GM12878 (cell line): ENCODE results near the gene TNFSF4. TPM values are rescaled to one million over a fixed set of nuclear protein-coding genes. Genes with fewer than 3 reads are reported as not detected.

Experiments used
- ATAC-seq: fragments of 200-7000 bp; cut with Tn5 transposase; 3 replicates; pipeline ENCODE4 v1.9.1; 2020; ENCODE audit warnings: mild to moderate bottlenecking, moderate library complexity
- BruUV-seq: library from RNA; stranded (reverse); fragments of 400-500 nt; replicated peaks from 2 replicates; lab custom pipeline; 2021; lab: Mats Ljungman, UMichigan
- CTCF ChIA-PET: fragments of 300-600 bp; sonication (Branson Sonifier 250); formaldehyde crosslinking; extraction: SDS; loops from one replicate; lab custom pipeline; 2021; ENCODE audit warnings: inconsistent platforms; lab: Yijun Ruan, JAX
- POLR2A ChIA-PET: fragments of 350-600 bp; formaldehyde crosslinking; extraction: SDS; loops from one replicate; lab custom pipeline; 2021; ENCODE audit warnings: inconsistent platforms; lab: Charles Lee
- RAD21 ChIA-PET: fragments of 300-600 bp; sonication (Branson Sonifier 250); formaldehyde crosslinking; loops from one replicate; lab custom pipeline; 2023; ENCODE audit warnings: antibody characterized with exemption; ENCODE audit not compliant: unreplicated experiment; lab: Charles Lee
- SMC1A ChIA-PET: fragments of 300-600 bp; sonication (Branson Sonifier 250); formaldehyde crosslinking; loops from one replicate; lab custom pipeline; 2023; ENCODE audit not compliant: unreplicated experiment, uncharacterized antibody; lab: Charles Lee
- DNase-seq: peaks from one replicate; pipeline ENCODE4 v3.0.0-alpha.2; 2011; ENCODE audit warnings: low read depth, low spot score
- FAIRE-seq: peaks from 3 replicates; lab custom pipeline; 2011; peaks lifted over from hg19 to GRCh38; lab: Jason Lieb, UNC
- H2AFZ ChIP-seq: 2 replicates; pipeline ENCODE4 v1.6.0; 2011; ENCODE audit warnings: low read depth, low read length, control low read depth; ENCODE audit not compliant: control insufficient read depth
- H3K27ac ChIP-seq: 2 replicates; pipeline ENCODE4 v1.5.1; 2011; ENCODE audit warnings: control low read depth; ENCODE audit not compliant: control insufficient read depth, insufficient read depth
- H3K27me3 ChIP-seq, 2 experiments: replicated peaks in 1 of 2; 2 replicates each; pipeline versions ENCODE4 v1.6.0 to v1.6.1; 2011; ENCODE audit warnings: low read length in 1 of 2; ENCODE audit not compliant: control insufficient read depth in 2 of 2, insufficient read depth in 2 of 2
- H3K36me3 ChIP-seq, 2 experiments: 2 replicates each; pipeline ENCODE4 v1.5.1; 2011; ENCODE audit warnings: low read length in 1 of 2; ENCODE audit not compliant: control insufficient read depth in 2 of 2, insufficient read depth in 2 of 2
- H3K4me1 ChIP-seq: 2 replicates; pipeline ENCODE4 v1.6.1; 2011; ENCODE audit warnings: mild to moderate bottlenecking, low read length, moderate library complexity, mixed read lengths; ENCODE audit not compliant: control insufficient read depth, insufficient read depth
- H3K4me2 ChIP-seq: 2 replicates; pipeline ENCODE4 v1.6.0; 2011; ENCODE audit warnings: control low read depth; ENCODE audit not compliant: control insufficient read depth, insufficient read depth
- H3K4me3 ChIP-seq: fragments of 200-600 bp; sonication (generic); 2 replicates; pipeline ENCODE4 v1.5.1; 2016
- H3K79me2 ChIP-seq: 2 replicates; pipeline ENCODE4 v1.6.0; 2011; ENCODE audit warnings: low read length; ENCODE audit not compliant: control insufficient read depth, insufficient read depth
- H3K9ac ChIP-seq: 2 replicates; pipeline ENCODE4 v1.8.0; 2011; ENCODE audit warnings: low read length, control low read depth, mixed read lengths; ENCODE audit not compliant: control insufficient read depth, insufficient read depth
- H3K9me3 ChIP-seq: replicated peaks from 3 replicates; pipeline ENCODE4 v1.5.1; 2011; ENCODE audit warnings: mild to moderate bottlenecking, low read length; ENCODE audit not compliant: control insufficient read depth, insufficient read depth
- H4K20me1 ChIP-seq: 2 replicates; pipeline ENCODE4 v1.6.0; 2011; ENCODE audit not compliant: control insufficient read depth, insufficient read depth
- ATF7 ChIP-seq: fragments of 450-650 bp; IDR thresholded peaks from 2 replicates; pipeline ENCODE4 v1.6.1; 2016; ENCODE audit warnings: low read depth, mild to moderate bottlenecking
- HCFC1 ChIP-seq: fragments of 150-350 bp; IDR thresholded peaks from 2 replicates; pipeline ENCODE4 v1.6.1; 2014; ENCODE audit warnings: low read length
- JUNB ChIP-seq: IDR thresholded peaks from 2 replicates; pipeline ENCODE4 v1.6.1; 2016; ENCODE audit warnings: antibody characterized with exemption, mild to moderate bottlenecking
- JUND ChIP-seq: IDR thresholded peaks from 2 replicates; pipeline ENCODE4 v1.6.1; 2012; ENCODE audit warnings: low read depth, mild to moderate bottlenecking, low read length, improper control_type of control experiment, moderate library complexity
- RAD21 ChIP-seq: IDR thresholded peaks from 2 replicates; pipeline ENCODE4 v1.6.1; 2011; ENCODE audit warnings: mild to moderate bottlenecking, low read depth, low read length, moderate library complexity; ENCODE audit not compliant: insufficient read depth
- RB1 ChIP-seq: fragments of 450-650 bp; formaldehyde crosslinking; IDR thresholded peaks from 2 replicates; pipeline ENCODE4 v1.6.1; 2017; ENCODE audit warnings: mild to moderate bottlenecking, borderline replicate concordance
- SIX5 ChIP-seq: IDR thresholded peaks from 2 replicates; pipeline ENCODE4 v1.6.1; 2011; ENCODE audit warnings: mild to moderate bottlenecking, low read depth, low read length, moderate library complexity; ENCODE audit not compliant: severe bottlenecking
- STAT3 ChIP-seq: IDR thresholded peaks from 2 replicates; pipeline ENCODE4 v1.6.1; 2011; ENCODE audit warnings: low read depth, low read length, improper control_type of control experiment
- WGBS: methylation state at CpG from one replicate; pipeline ENCODE4 v1.1.6; 2016; ENCODE audit warnings: low lambda C conversion rate; ENCODE audit not compliant: insufficient replicate concordance, insufficient coverage; ENCODE audit errors: missing lambda C conversion rate; 5-methylcytosine and 5-hydroxymethylcytosine counted together
- in situ Hi-C: fragments of 300-500 bp; cut with MboI; formaldehyde crosslinking; loops from 9 replicates; pipeline ENCODE4 v1.14.3; 2018; ENCODE audit warnings: mixed read lengths
- intact Hi-C: fragments of 100-400 bp; cut with micrococcal nuclease; formaldehyde crosslinking; loops from one replicate; pipeline ENCODE4 v1.14.2; 2022; ENCODE audit not compliant: unreplicated experiment
- polyA plus RNA-seq, 11 experiments: library from polyadenylated mRNA; depleted of rRNA in 4 of 11; unstranded in 6 of 11; stranded (reverse) in 5 of 11; fragments of >200 nt; fragmentation: Nextera tagmentation in 4 of 11; fragmentation: Illumina TruSeq in 1 of 11; extraction: Ambion mirVana in 4 of 11; extraction: Trizol in 1 of 11; gene quantifications; 1 replicate in 1 of 11; 2 replicates in 10 of 11; pipeline versions ENCODE4 v1.2.1 to v1.2.3, GENCODE V29; 2011 to 2016; ENCODE audit warnings: inconsistent platforms in 2 of 11, missing spikeins in 2 of 11, low read depth in 1 of 11
- total RNA-seq, 4 experiments: library from RNA; depleted of rRNA in 3 of 4; stranded (reverse); fragments of >200 nt in 3 of 4; fragmentation: Illumina TruSeq in 1 of 4; extraction: Trizol in 1 of 4; gene quantifications; 2 replicates each; pipeline versions ENCODE4 v1.2.1 to v1.2.3, GENCODE V29; 2013 to 2021
- TF ChIP-seq, protein P1 (sequence below): fragments of 150-350 bp; IDR thresholded peaks from 2 replicates; pipeline ENCODE4 v1.6.1; 2016; ENCODE audit warnings: low read depth, low read length

The TNFSF4 gene
- total and polyA plus RNA-seq, 10 of the 15 experiments (the other 5 are each of a cell fraction or from before 2014, with no cell fraction given) = 8.1 to 31.0 (median 12.9) TPM

GRCh38 chr1:173193639-173194038, 13.5 kb downstream of the TNFSF4 start:
- ChIA-PET RAD21 (interaction anchor here (0.6 kb wide), 1 partner anchor 348 kb away, joined by 3 read pairs; no protein-coding TSS in a partner anchor), POLR2A (no interaction called here)
- no peak for ATAC-seq

DNA sequence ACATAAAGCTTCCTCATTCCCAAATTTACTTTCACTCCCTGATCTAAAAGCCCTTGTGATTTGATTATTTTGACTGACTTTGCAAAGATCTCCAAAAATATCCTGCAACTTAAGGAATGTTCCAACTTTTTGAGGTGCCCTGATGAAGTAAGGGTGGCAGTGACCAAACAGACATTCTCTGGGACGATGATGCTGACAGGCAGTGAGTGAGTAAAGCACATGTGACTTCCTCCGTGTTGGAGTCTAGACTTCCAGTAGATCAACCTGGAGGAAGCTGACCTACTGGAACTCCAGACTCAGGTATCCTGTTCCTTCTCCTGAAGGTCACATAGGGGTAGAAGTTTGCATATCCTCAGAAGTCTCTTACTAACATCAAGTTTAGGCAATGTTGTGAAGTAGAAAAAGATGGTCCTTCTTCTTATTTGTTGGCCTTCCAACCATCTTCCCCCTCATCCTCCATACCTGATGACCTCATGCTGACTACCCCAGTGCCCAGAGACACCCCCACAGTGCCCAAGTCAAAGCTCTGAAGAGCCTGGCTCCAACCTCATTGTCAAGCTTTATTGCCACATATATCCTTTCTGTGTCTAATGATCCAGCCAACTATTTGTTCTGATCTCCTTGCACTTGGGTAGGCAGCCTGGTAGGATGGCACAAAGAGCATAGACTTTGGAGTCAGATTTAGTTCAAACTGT, 16.0 kb downstream of the TNFSF4 start:
- CTCF ChIA-PET = interaction anchor here (0.5 to 8.5 kb wide), 9 partner anchors 8 to 637 kb away, joined by 3 to 74 read pairs (median 5); no protein-coding TSS in a partner anchor
- no peaks in the 10 kb centered on the region for H3K79me2 ChIP-seq
- 21% methylated on average over 2 of the region's 2 CpGs for WGBS

More at GRCh38 chr1:173193639-173194038, 13.5 kb downstream of the TNFSF4 start:
- ChIA-PET CTCF (interaction anchor here (0.7 to 8.5 kb wide), 4 partner anchors 10 to 672 kb away, joined by 3 to 74 read pairs (median 7); no protein-coding TSS in a partner anchor), SMC1A (interaction anchor here (0.7 to 21.4 kb wide), 5 partner anchors 10 to 449 kb away, joined by 3 to 348 read pairs (median 27); partner anchors contain the start of gene TNFSF4)
- DNase-seq (no peak), FAIRE-seq (no peak)
- no peak overlapping the region for H2AFZ ChIP-seq
- H3K4me1 ChIP-seq = peaks cover 12% of the 10 kb centered on the region
- intact Hi-C loops = loop anchor here (10.0 kb wide), 1 partner anchor 299 kb away; no protein-coding TSS in a partner anchor
- WGBS = 97% methylated on average over 2 of the region's 2 CpGs
- no TSS peak for BruUV-seq
- no peaks in the 10 kb centered on the region for H4K20me1 ChIP-seq
- no peaks in the 10 kb centered on the region for H3K79me2 ChIP-seq
- no peak overlapping the region for H3K27ac ChIP-seq
- in situ Hi-C loops = no loop called here
- H3K27me3 ChIP-seq = no peaks in the 10 kb centered on the region
- no peak overlapping the region for H3K4me3 ChIP-seq
- no peak overlapping the region for H3K9ac ChIP-seq
- no peaks in the 10 kb centered on the region for H3K36me3 ChIP-seq
- H3K4me2 ChIP-seq = no peak overlapping the region
- no peaks in the 10 kb centered on the region; the same call in 1 of the 3 replicates for H3K9me3 ChIP-seq
- TF ChIP-seq ATF7 (peak; percentile 54), JUNB (no peak)

More for the DNA sequence above, 16.0 kb downstream of the TNFSF4 start:
- Histone ChIP-seq H3K36me3 (no peaks in the 10 kb centered on the region), H2AFZ (no peak overlapping the region), H3K27ac (no peak overlapping the region), H4K20me1 (no peaks in the 10 kb centered on the region), H3K4me3 (no peak overlapping the region), H3K27me3 (no peaks in the 10 kb centered on the region), H3K9ac (no peak overlapping the region), H3K4me1 (peaks cover 8% of the 10 kb centered on the region), H3K9me3 (no peaks in the 10 kb centered on the region; the same call in 2 of the 3 replicates), H3K4me2 (no peak overlapping the region)
- TF ChIP-seq HCFC1 (no peak), SIX5 (no peak), ATF7 (no peak), RAD21 (no peak), RB1 (no peak), STAT3 (no peak), JUND (no peak)
- TF ChIP-seq, protein P1, sequence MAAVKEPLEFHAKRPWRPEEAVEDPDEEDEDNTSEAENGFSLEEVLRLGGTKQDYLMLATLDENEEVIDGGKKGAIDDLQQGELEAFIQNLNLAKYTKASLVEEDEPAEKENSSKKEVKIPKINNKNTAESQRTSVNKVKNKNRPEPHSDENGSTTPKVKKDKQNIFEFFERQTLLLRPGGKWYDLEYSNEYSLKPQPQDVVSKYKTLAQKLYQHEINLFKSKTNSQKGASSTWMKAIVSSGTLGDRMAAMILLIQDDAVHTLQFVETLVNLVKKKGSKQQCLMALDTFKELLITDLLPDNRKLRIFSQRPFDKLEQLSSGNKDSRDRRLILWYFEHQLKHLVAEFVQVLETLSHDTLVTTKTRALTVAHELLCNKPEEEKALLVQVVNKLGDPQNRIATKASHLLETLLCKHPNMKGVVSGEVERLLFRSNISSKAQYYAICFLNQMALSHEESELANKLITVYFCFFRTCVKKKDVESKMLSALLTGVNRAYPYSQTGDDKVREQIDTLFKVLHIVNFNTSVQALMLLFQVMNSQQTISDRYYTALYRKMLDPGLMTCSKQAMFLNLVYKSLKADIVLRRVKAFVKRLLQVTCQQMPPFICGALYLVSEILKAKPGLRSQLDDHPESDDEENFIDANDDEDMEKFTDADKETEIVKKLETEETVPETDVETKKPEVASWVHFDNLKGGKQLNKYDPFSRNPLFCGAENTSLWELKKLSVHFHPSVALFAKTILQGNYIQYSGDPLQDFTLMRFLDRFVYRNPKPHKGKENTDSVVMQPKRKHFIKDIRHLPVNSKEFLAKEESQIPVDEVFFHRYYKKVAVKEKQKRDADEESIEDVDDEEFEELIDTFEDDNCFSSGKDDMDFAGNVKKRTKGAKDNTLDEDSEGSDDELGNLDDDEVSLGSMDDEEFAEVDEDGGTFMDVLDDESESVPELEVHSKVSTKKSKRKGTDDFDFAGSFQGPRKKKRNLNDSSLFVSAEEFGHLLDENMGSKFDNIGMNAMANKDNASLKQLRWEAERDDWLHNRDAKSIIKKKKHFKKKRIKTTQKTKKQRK = no peak
- ChIA-PET RAD21 (interaction anchor here (1.1 to 3.4 kb wide), 4 partner anchors 9 to 446 kb away, joined by 4 to 25 read pairs (median 5); no protein-coding TSS in a partner anchor), SMC1A (interaction anchor here (1.1 to 7.2 kb wide), 8 partner anchors 12 to 446 kb away, joined by 3 to 77 read pairs (median 5); partner anchors contain the start of gene TNFSF4), POLR2A (interaction anchor here (1.0 kb wide), 1 partner anchor 14 kb away, joined by 3 read pairs; no protein-coding TSS in a partner anchor)
- ATAC-seq = no peak
- in situ Hi-C loops (no loop called here), intact Hi-C loops (loop anchor here (10.0 kb wide), 1 partner anchor 296 kb away; no protein-coding TSS in a partner anchor)
- BruUV-seq = no TSS peak
- no peak for FAIRE-seq
- DNase-seq = no peak
